G401.6 (cell line): ENCODE measurements around the gene SLC39A11.

Experiments
- FAIRE-seq: peaks from 2 replicates; lab custom pipeline; 2012; peaks lifted over from hg19 to GRCh38; lab: Jason Lieb, UNC

The SLC39A11 gene

DNA sequence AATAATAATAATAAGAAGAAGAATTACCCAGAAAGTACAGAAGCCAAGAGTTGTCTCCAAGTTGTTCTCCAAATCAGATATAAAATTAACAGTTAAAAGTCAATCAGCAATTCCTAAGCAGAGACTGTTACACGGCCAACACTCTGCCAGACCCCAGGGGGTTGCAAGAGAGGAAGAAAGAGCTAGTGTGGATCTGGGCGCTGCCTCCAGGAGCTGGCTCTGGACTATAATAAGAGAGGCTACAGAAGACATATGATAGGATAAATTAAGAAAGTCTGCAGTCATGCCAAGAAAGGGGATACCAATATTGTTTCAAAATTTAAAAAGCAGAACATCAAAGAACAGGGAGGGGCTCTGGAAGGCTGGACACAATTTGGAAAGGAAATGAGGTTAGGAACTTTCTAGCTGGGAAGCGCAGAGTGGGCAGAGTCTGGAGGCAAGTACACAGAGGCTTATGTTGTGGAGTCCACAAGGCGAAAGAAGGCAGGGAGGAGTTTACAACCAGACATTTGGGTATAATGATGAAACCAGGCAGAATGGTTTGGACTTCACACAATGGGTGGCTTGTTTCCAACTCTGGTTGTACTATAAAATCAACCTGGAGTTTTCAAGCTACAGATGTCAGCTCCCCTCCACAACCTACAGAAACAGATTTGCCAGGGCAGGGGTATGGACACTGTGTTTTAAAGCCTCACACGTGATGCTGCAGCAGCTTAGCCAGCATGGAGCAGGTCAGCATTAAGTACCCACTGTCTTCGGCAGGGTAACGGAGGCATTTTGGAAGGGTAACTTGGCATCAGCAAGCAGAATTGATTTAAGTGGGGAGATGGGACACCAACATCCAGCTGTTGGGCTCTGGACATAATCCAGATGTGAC is 49.4 kb downstream of the SLC39A11 start:
- no peak for FAIRE-seq

- no peak for FAIRE-seq
These were observed 50.3 kb downstream of the SLC39A11 start for GRCh38 chr17:73042225-73042624.

DNA sequence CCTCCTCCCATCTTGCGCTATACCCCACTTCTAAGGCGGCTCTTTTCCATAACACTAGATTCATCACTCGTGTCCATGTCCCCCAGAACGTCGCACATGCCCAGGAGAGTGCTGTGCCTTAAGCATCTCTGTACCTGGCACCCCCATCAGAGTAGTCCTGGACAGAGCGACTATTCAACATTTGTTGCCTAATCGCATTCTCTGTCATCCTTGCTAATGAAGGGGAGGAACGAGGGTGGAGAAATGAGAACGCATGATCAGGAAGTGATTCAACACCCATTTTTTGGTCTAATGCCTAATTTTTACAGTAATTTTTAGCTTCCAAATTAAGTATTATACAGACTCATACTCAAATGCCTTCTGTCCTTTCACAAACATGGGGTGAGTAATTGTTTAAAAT is 53.2 kb downstream of the SLC39A11 start:
- no peak for FAIRE-seq

DNA sequence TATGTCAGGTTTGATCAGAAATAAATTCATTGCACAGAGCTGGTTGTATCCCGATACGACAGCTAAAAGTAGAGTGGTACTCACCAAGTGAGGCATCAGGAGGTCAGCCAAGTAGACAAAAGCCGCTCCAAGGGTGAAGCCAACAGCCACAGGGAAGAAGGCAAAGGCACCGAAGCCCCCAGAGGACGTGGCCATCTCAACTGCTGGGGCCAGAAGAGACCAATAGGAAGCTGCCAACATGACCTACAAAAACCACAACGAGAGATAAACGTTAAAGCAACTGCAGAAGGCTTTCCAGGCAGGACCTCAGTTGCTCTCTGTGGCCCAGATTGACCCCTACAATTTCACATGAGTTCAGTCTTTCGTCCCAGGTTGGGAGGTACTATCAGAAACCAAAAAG is 61.0 kb downstream of the SLC39A11 start:
- no peak for FAIRE-seq

DNA sequence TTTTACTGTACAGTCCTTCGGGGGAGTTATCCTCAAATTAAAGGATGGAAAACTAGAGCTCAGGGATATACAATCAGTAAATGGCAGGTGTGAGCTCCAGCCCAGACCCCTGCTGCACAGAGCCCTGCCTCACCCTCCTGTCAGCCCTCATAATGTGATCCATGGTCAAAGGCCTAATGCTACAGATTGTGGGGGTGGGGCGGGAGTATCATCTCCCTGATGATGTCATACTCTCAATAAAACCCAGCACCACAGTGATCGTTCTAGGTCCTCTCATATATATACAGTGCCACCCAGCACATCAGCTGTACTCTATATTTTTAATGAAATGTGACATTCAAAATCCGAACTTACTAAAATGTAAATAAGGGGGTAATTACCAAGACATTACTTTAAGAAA is 61.5 kb downstream of the SLC39A11 start:
- no peak for FAIRE-seq

GRCh38 chr17:73030501-73030921 is 62.0 kb downstream of the SLC39A11 start:
- FAIRE-seq, result no peak

- FAIRE-seq, result no peak
These were observed 62.5 kb downstream of the SLC39A11 start for GRCh38 chr17:73029991-73030390.

DNA sequence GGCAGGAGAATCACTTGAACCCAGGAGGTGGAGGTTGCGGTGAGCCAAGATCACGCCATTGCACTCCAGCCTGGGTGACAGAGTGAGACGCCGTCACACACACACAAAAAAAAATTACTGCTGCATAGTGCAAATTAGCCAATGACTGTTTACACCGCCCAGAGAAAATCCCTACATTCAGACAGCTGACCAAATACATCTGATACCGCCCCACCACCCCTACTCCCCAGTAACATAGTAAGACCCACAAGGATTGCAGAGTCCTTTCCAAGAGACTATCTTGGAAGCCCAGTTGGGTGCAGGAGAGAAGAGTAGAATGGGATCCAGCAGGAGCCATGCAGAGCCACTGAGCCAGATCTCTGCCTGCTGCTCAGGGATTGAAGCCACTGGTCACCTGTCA is 63.5 kb downstream of the SLC39A11 start:
- no peak for FAIRE-seq

DNA sequence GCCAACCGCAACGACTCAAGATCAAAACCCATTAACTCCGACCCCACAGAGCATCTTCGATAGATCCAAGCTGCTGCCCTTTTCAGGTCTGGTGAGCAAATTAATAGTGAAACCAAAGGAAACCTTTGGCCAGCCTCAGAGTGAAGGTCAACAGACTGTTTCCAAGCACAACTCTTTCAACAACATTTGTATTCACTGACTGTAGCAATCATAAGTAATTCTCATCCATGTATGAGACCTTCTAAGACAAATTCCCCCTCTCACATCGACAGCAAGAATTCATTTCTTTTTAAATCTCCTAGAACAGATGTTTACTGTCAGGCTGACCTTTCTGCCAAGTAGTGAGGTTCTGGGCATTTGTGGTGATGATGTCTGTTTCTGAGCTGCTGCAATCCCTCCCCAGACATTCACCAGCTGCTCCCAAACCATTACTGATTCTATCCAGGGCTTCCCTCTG is 64.2 kb downstream of the SLC39A11 start:
- FAIRE-seq, result no peak

DNA sequence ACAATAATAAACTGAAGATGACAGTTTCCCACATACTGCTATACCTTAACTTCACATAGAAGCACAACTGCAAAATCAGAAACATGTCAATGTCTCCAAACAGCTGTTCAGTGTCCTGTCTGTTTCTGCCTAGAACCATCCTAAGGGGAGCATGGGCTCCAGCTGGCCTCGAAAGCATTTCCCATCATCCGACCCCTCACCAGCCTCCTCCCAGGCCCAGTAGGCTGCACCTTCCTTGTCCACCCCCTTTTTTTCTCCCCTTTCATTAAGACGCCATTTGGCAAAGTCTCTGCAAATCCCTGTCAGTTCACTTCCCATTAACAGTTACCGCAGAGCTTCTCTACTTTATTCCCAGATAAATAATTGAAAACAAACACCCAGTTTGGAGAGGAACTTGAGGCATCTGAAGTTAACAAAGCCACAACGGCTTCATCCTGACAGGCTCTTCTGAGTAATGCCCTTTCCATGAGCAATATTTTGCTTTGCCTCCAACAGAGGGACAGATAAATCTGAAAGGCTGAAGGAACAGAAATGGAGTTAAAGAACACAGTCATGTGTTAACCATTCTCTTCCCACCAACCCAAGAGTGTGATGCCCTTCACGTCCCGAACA is 65.3 kb downstream of the SLC39A11 start:
- FAIRE-seq, result no peak

DNA sequence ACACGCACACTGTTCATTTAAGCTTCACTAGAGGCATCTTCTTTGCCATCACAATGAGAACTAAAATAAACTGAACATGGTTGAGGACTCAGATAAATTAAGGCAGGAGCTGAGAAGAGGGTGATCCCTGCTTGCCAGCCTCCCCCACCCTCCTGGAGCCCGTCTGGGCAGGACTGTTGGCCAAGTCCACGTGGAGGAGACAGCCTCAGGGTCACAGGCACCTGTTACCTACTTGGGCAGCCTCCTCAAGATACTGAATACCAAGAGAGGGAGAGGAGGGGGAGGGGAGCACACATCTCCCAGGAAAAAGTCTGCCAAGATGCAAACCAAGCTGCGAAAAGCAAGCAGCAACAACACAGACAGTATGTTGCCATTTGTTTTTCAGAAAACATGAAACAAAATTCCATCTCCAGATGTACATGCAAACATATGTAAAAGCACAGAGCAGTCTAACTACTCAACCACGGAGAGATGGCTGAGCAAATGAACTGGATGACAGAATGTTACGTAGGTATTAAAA is 67.4 kb downstream of the SLC39A11 start:
- no peak for FAIRE-seq

DNA sequence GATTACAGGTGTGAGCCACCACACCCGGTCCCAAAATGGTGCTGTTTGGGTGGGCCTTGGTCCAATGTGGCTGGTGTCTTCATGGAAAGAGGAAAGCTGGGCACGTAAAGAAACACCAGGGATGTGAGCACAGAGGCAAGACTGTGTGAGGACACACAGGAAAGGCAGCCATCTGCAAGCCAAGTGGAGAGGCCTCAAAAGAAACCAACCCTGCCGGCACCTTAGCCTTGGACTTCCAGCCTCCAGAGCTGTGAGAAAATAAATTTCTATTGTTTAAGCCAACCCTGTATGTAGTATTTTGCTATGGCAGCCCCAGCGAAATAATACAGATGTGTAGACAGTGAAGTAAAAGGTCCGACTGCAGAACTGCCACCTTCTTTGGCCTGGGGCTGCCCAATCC is 68.7 kb downstream of the SLC39A11 start:
- FAIRE-seq, result no peak

DNA sequence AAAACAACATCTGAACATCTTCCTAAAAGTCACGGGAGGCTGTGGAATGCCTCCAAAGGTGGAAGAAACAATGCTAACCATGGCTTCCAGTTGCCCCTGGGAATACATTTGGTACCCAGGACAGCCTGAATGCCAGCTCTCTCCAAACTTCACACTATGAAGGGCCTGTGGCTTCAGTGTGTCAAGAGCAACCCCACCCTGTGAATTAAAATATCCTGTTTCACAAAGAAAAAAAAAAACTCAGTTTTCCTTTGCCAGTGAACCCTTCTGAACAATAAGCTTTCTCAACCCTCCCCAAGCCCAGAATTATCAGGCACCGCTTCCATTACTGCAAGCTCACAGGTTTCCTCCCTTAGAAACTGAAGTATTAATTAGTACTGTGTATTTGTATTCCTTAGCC is 69.8 kb downstream of the SLC39A11 start:
- no peak for FAIRE-seq

GRCh38 chr17:73021771-73022170 is 70.7 kb downstream of the SLC39A11 start:
- no peak for FAIRE-seq

DNA sequence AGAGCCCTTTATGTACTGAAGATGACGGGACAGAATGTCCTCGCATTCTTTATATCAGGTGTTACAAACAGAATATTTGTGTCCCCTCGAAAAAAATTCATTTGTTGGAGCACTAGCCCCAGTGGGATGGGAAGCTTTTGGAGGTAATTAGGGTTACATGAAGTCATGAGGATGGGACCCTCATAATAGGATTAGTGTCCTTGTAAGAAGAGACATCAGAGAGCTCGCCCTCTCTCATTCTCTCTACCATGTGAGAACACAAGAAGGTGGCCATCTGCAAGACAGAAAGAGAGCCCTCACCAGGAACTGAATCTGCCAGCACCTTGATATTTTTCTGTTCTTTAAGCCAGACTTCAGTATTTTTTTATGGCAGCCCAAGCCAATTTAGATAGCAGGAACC is 72.4 kb downstream of the SLC39A11 start:
- no peak for FAIRE-seq

DNA sequence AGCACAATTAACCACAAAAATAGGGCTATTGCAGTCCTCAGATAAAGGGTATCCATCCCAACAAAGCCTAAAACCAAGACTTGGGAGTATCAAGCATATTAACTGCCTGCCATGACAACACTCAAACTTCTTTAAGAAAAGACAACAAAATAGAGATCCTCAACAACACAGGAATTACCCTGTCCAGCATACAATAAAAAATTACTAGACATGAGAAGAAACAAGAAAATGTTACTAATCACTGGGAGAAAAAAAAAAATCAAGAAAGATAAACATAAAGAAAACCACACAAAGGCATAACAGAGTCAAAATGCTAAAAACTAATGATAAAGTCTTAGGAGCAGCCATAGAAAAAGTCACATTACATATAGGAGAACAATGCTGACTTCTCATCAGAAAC is 73.9 kb downstream of the SLC39A11 start:
- no peak for FAIRE-seq

- FAIRE-seq, result no peak
These were observed 74.8 kb downstream of the SLC39A11 start for GRCh38 chr17:73017658-73018057.

- FAIRE-seq, result no peak
These were observed 76.7 kb downstream of the SLC39A11 start for GRCh38 chr17:73015722-73016276.

- no peak for FAIRE-seq
These were observed 78.4 kb downstream of the SLC39A11 start for GRCh38 chr17:73013816-73014663.

DNA sequence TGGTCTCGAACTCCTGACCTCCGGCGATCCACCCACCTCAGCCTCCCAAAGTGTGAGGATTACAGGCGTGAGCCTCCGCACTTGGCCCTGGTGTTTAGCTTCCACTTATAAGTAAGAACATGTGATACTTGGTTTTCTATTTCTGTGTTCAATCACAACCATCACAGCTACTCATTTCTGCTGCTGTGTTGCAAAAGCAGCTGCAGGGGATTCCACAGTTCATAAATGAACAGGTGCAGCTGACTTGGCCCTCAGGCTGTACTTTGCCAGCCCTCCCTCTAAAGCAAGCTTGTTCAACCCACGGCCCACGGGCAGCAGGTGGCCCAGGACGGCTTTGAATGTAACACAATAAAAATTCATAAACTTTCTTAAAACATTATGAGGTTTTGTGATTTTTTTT is 79.2 kb downstream of the SLC39A11 start:
- FAIRE-seq, result no peak

GRCh38 chr17:73011016-73011486 is 81.4 kb downstream of the SLC39A11 start:
- no peak for FAIRE-seq

- FAIRE-seq, result no peak
These were observed 82.1 kb downstream of the SLC39A11 start for GRCh38 chr17:73010414-73010813.
